Measurements from ENCODE around the gene ARHGAP45. TPM values are rescaled to one million over a fixed set of nuclear protein-coding genes. Genes with fewer than 3 reads are reported as not detected.
A peak's percentile ranks its signal among the peaks of the same experiment; 100 is the strongest.

Gene ARHGAP45
- total and polyA plus RNA-seq, 8 donors, result 5.1 to 21.6 (median 11.2) TPM

DNA sequence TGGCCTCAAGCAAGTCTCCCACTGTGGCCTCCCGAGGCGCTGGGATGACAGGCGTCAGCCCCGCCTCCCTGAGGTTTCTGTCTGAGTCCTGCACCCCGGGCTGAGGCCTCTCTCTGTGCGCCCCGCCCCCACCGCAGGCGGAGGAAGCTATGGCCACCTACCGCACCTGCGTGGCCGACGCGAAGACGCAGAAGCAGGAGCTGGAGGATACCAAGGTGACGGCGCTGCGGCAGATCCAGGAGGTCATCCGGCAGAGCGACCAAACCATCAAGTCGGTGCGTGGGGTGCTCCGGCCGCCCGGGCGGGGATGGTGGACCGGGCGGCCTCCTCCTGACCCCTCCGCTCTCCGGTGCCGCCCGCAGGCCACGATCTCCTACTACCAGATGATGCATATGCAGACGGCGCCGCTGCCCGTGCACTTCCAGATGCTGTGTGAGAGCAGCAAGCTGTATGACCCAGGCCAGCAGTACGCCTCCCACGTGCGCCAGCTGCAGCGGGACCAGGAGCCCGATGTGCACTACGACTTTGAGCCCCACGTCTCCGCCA, 12.7 kb downstream of the ARHGAP45 start:
- Histone ChIP-seq H3K27me3 (no peaks in the 10 kb centered on the region), H3K36me3 (no peaks in the 10 kb centered on the region), H3K9me3 (no peaks in the 10 kb centered on the region), H3K4me3 (no peak overlapping the region), H3K4me1 (peaks cover 0 to 17% (median 0%) of the 10 kb centered on the region in 3 donors), H3K27ac (no peak overlapping the region)
- intact Hi-C loops (cut with DNase I), result no loop called here
- DNase-seq, result peak in 3 of 6 donors; percentile 48 to 78 (median 60)
- FAIRE-seq, result no peak
- ATAC-seq, result no peak
- 90 to 95% methylated on average over 45 of the region's 45 CpGs for WGBS, 2 donors
- TF ChIP-seq, protein P1, sequence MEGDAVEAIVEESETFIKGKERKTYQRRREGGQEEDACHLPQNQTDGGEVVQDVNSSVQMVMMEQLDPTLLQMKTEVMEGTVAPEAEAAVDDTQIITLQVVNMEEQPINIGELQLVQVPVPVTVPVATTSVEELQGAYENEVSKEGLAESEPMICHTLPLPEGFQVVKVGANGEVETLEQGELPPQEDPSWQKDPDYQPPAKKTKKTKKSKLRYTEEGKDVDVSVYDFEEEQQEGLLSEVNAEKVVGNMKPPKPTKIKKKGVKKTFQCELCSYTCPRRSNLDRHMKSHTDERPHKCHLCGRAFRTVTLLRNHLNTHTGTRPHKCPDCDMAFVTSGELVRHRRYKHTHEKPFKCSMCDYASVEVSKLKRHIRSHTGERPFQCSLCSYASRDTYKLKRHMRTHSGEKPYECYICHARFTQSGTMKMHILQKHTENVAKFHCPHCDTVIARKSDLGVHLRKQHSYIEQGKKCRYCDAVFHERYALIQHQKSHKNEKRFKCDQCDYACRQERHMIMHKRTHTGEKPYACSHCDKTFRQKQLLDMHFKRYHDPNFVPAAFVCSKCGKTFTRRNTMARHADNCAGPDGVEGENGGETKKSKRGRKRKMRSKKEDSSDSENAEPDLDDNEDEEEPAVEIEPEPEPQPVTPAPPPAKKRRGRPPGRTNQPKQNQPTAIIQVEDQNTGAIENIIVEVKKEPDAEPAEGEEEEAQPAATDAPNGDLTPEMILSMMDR (IDR thresholded peaks at IDR 0.05), result no peak

DNA sequence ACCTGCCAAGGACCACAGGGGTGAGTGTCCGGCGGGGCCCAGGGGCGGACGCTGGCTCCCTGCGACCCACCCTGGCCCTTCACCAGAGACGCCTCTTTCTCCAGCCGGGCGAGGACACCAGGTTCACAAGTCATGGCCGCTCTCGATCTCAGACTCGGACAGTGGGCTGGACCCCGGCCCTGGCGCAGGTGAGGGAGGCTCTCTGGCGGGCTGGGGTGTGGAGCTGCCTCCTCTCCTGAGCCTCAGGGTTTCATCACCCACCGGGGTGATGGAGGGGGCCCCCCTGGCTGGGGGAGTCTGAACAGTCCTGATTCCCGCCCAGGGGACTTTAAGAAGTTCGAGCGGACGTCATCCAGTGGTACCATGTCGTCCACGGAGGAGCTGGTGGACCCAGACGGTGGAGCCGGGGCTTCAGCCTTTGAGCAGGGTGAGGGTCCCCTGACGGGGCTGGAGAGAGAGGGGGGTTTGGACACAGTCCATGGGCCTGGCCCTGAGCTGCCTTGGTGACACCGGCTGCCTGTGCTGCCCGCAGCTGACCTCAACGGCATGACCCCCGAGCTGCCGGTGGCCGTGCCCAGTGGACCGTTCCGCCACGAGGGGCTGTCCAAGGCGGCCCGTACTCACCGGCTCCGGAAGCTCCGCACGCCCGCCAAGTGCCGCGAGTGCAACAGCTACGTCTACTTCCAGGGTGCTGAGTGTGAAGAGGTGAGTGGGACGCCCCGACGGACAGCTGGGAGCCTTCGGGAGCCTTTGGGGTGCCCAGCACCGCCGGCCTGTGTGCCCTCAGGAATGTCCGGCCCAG, 13.6 kb downstream of the ARHGAP45 start:
- WGBS, 2 donors, result 92 to 95% methylated on average over 50 of the region's 50 CpGs

DNA sequence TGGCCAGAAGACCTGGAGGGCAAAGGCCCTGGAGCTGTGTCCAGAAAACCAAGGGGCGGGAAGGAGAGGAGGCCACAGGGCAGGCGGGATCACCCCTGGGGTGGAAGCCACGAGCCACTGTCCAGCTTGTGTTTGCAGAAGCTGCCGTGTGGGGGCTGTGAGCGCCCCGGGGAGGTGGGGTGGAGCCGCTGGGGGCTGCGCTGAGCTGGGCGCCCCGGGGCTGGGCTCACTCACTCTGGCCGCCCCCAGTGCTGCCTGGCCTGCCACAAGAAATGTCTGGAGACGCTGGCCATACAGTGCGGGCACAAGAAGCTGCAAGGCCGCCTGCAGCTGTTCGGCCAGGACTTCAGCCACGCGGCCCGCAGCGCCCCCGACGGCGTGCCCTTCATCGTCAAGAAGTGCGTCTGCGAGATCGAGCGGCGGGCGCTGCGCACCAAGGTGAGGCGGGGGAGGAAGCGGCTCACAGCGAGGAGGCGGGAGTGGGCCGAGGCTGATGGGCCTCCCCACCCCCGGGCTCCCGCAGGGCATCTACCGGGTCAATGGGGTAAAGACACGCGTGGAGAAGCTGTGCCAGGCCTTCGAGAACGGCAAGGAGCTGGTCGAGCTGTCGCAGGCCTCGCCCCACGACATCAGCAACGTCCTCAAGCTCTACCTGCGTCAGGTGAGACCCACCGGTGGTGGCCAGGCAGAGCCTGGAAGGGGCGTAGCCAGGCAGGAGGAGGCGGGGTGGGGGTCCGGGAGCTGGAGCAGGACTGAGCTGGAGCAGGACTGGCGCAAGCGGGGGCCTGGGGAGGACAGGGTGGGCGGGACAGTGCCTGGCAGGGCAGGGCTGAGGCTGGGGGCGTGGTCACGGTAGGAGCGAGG, 14.6 kb downstream of the ARHGAP45 start:
- Histone ChIP-seq H3K27ac (no peak overlapping the region), H3K4me1 (peaks cover 0 to 7% (median 0%) of the 10 kb centered on the region in 3 donors), H3K4me3 (peak overlapping the region in 1 of 4 donors; percentile 31), H3K36me3 (no peaks in the 10 kb centered on the region), H3K27me3 (no peaks in the 10 kb centered on the region), H3K9me3 (no peaks in the 10 kb centered on the region)
- TF ChIP-seq, protein P1 (IDR thresholded peaks at IDR 0.05), result no peak
- intact Hi-C loops (cut with DNase I), result no loop called here
- no peak for FAIRE-seq
- 48 to 52% methylated on average over 52 to 58 of the region's 58 CpGs for WGBS, 2 donors
- DNase-seq, result peak in 3 of 6 donors; percentile 52 to 86 (median 73)
- peak in 1 of 4 donors; percentile 0 for ATAC-seq

More for the DNA sequence above, 13.6 kb downstream of the ARHGAP45 start:
- Histone ChIP-seq H3K4me1 (peaks cover 0 to 11% (median 0%) of the 10 kb centered on the region in 3 donors), H3K9me3 (no peaks in the 10 kb centered on the region), H3K27ac (no peak overlapping the region), H3K4me3 (no peak overlapping the region), H3K36me3 (no peaks in the 10 kb centered on the region), H3K27me3 (no peaks in the 10 kb centered on the region)
- DNase-seq (peak in 3 of 6 donors; percentile 55 to 84 (median 58)), ATAC-seq (no peak), FAIRE-seq (no peak)
- intact Hi-C loops (cut with DNase I), result no loop called here
- TF ChIP-seq, protein P1 (IDR thresholded peaks at IDR 0.05), result no peak

- no peak for FAIRE-seq
Measured at GRCh38 chr19:1082165-1082927, 15.4 kb downstream of the ARHGAP45 start.

More at GRCh38 chr19:1082165-1082927, 15.4 kb downstream of the ARHGAP45 start:
- ATAC-seq, result peak; percentile 80 to 91 (median 86)
- Histone ChIP-seq H3K9me3 (no peaks in the 10 kb centered on the region), H3K27me3 (no peaks in the 10 kb centered on the region), H3K4me3 (peak overlapping the region; percentile 2 to 44 (median 29)), H3K4me1 (peaks cover 0 to 7% (median 0%) of the 10 kb centered on the region in 3 donors), H3K36me3 (no peaks in the 10 kb centered on the region), H3K27ac (no peak overlapping the region)
- TF ChIP-seq, protein P1 (IDR thresholded peaks at IDR 0.05), result no peak
- intact Hi-C loops (cut with DNase I), result no loop called here
- DNase-seq, result peak; percentile 90 to 98 (median 93)
- 11 to 12% methylated on average over 26 to 51 of the region's 51 CpGs for WGBS, 2 donors
